ENCODE measurements around the gene PILRB.
A peak's percentile ranks its signal among the peaks of the same experiment; 100 is the strongest.
"Not testable (repeated sequence)": the region's sequence is repeated elsewhere in the genome, so short reads cannot be mapped to it uniquely, and the experiment has no call there.

The PILRB gene

GRCh38 chr7:100378114-100378755 lies 20.3 kb downstream of the PILRB start:
- no peak for DNase-seq

GRCh38 chr7:100380196-100380595 lies 22.3 kb downstream of the PILRB start:
- no peak for DNase-seq

GRCh38 chr7:100381531-100382233 lies 23.8 kb downstream of the PILRB start:
- not testable (repeated sequence) for DNase-seq

GRCh38 chr7:100382234-100382853 lies 24.4 kb downstream of the PILRB start:
- DNase-seq: not testable (repeated sequence)

- DNase-seq: no peak
Observed at GRCh38 chr7:100384628-100385294, 26.8 kb downstream of the PILRB start.

GRCh38 chr7:100386940-100387339 lies 29.0 kb downstream of the PILRB start:
- no peak for DNase-seq

- no peak for DNase-seq
Observed at GRCh38 chr7:100387695-100388094, 29.8 kb downstream of the PILRB start.

GRCh38 chr7:100389437-100390088 lies 31.6 kb downstream of the PILRB start:
- no peak for DNase-seq

GRCh38 chr7:100390286-100391009 lies 32.5 kb downstream of the PILRB start:
- DNase-seq: no peak

GRCh38 chr7:100393233-100393905 lies 35.5 kb downstream of the PILRB start:
- DNase-seq: no peak

GRCh38 chr7:100394077-100394476 lies 36.2 kb downstream of the PILRB start:
- no peak for DNase-seq

- peak in 1 of 2 donors; percentile 40 for DNase-seq
Observed at GRCh38 chr7:100396421-100396982, 38.6 kb downstream of the PILRB start.

GRCh38 chr7:100397315-100398081 lies 39.6 kb downstream of the PILRB start:
- no peak for DNase-seq

- DNase-seq: no peak
Observed at GRCh38 chr7:100398239-100398638, 40.3 kb downstream of the PILRB start.

GRCh38 chr7:100400041-100400440 lies 42.1 kb downstream of the PILRB start:
- no peak for DNase-seq

GRCh38 chr7:100400656-100401055 lies 42.7 kb downstream of the PILRB start:
- no peak for DNase-seq

GRCh38 chr7:100401811-100402210 lies 43.9 kb downstream of the PILRB start:
- no peak for DNase-seq

- no peak for DNase-seq
Observed at GRCh38 chr7:100402241-100402640, 44.3 kb downstream of the PILRB start.

GRCh38 chr7:100406767-100407166 lies 48.9 kb downstream of the PILRB start:
- no peak for DNase-seq
